ENCODE results near the gene HOXC10. TPM values are rescaled to one million over a fixed set of nuclear protein-coding genes. Genes with fewer than 3 reads are reported as not detected.
A peak's percentile ranks its signal among the peaks of the same experiment; 100 is the strongest.

HOXC10 gene
- total and polyA plus RNA-seq, 2 of the 8 experiments (the other 6 are each of a cell fraction or from before 2014, with no cell fraction given) = not detected

DNA sequence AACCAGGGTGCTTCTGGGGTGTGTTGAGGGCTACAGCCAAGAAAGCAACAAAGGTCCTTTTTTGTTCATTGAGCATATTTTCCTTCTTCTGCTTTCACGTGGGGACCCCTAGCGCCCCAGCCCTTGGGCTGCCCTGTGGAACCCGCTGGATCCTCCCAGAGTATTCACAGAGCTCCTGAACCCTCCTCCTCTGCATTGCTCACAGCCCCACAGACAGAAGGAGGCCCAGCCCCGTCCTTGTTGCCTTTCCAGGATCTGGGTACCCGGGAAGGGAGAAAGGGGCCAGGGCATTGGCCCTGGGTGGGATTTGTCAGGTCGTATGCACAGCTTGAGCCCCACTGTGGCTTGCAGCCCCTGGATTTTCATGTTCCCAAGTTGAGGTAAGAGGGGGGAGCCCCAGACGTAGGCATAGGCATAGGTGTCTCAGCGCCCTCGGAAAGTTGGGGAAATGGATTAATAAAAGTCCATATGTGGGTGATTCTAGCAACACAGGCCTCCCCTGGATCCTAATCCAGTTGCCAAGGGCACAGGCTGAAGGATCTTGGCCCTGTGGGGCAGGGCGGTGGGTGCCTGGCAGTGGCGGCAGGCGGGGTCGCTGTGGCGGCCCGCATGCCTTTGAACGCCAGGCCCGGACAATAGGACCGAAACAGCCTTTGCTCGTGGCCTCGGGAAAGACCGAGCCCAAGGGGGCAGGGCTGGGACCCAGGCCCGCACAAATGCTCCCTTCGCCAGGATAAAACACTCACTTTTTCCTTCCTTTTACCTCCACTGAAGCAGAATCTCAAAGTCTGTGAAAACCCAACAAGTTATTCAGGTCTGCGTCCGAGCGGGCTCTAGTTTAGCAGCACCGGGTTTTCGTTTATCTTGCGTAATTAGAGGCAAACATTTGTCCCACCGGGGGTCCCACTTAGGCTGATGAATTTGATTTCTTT lies 3.0 kb upstream of the HOXC10 start (continued):
- TF ChIP-seq USF2 (IDR thresholded peaks at IDR 0.05; ENCODE audit: low read length) (no peak), EZH2 (IDR thresholded peaks at IDR 0.05; ENCODE audit: low read depth, low read length, severe bottlenecking) (peak; percentile 94), POU5F1 (IDR thresholded peaks at IDR 0.05; ENCODE audit: low read depth, low read length) (no peak), CHD1 (IDR thresholded peaks at IDR 0.05; ENCODE audit: low read depth, low read length) (no peak), BCL11A (IDR thresholded peaks at IDR 0.05; ENCODE audit: low read depth in 2 of 2, low read length in 2 of 2) (no peak), SP4 (IDR thresholded peaks at IDR 0.05; ENCODE audit: low read length) (no peak), RNF2 (IDR thresholded peaks at IDR 0.05; ENCODE audit: borderline replicate concordance, low read depth, low read length, missing control alignments, poor library complexity, severe bottlenecking) (peak; percentile 2), POLR2A (IDR thresholded peaks at IDR 0.05; ENCODE audit: control extremely low read depth in 1 of 2, low read depth in 2 of 2, low read length in 2 of 2) (no peak), FOSL1 (IDR thresholded peaks at IDR 0.05; ENCODE audit: insufficient read depth, low read depth, low read length) (no peak), SRF (IDR thresholded peaks at IDR 0.05; ENCODE audit: low read depth, low read length) (no peak), CTBP2 (IDR thresholded peaks at IDR 0.05; ENCODE audit: borderline replicate concordance, insufficient read depth, insufficient read length, low read length) (no peak)
